Activated T-helper 1 cell treated with Interleukin-2 at 50 U/mL for 16 hours (primary cell): Measurements from ENCODE around the gene ZNF865.

ENCODE experiments used
- DNase-seq: peaks from one replicate; pipeline ENCODE4 v3.0.0-alpha.2; 2020; ENCODE audit warnings: low read depth

The ZNF865 gene

DNA sequence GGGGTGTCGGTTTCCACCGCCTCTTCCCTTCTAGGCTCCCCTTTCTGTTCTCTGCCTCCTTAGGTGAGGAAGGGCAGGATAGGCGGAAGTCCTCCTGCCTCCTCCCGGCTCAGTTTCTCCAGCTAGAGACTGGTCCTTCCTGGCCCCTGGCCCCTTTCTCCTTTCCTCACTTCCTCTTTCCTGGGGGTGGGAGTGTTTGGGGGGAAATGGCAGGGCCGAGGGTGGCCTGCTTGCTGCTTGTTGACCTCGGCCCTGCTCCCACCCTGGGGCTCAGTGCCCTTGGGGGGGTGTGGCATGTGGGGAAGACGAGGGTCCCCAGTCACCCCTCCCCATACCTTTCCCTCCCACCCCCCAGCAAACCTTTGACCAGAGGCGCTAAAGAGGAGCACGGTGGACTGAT, 54.4 kb downstream of the ZNF865 start:
- DNase-seq: no peak

DNA sequence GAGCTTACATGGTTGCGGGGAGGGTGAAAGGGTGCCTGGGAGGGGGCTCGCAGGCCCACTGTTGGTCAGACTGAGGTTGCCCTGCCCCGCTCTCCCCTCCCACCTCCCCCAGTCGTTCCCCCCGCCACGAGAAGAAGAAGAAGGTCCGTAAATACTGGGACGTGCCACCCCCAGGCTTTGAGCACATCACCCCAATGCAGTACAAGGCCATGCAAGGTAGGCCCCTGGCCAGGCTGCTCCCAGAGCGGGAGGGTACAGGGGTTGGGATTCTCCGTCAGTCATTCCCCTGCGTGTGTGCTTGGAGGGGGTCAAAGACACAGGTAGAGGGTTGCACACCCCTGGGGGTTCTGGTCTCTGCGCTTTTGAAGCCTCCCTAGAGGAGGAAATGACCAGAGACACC, 55.0 kb downstream of the ZNF865 start:
- no peak for DNase-seq

DNA sequence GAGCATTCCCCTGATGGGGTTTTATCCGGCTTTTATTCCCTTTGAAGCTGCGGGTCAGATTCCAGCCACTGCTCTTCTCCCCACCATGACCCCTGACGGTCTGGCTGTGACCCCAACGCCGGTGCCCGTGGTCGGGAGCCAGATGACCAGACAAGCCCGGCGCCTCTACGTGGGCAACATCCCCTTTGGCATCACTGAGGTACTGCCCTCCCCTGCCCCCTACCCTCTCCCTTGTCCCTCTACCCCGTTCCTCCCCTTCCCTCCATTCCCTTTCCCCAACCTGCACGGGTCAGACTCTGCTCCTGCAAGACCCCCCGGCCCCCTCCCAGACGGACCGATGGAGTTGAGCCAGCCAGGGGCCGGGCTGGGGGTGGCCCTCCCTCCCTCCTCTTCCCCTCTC, 55.5 kb downstream of the ZNF865 start:
- no peak for DNase-seq

DNA sequence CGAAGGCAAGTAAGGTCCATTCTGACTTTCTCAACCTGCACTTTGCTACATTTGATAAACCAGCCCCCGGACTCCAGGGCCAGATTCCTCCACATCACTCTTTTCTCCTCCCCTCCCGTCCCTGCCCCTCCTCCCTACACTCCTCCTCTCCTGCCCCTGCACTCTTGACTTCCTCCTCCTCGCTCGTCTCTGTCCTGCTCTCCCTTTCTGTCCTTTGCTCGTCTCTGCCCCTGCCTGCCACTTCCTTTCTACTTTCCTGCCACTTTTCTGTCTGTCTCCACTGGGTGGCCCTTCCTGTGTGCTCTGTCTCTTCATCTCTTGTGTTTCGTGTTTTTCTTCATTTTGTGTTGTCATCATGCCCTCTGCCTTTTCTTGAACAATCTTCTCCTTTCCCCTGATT, 56.4 kb downstream of the ZNF865 start:
- no peak for DNase-seq

DNA sequence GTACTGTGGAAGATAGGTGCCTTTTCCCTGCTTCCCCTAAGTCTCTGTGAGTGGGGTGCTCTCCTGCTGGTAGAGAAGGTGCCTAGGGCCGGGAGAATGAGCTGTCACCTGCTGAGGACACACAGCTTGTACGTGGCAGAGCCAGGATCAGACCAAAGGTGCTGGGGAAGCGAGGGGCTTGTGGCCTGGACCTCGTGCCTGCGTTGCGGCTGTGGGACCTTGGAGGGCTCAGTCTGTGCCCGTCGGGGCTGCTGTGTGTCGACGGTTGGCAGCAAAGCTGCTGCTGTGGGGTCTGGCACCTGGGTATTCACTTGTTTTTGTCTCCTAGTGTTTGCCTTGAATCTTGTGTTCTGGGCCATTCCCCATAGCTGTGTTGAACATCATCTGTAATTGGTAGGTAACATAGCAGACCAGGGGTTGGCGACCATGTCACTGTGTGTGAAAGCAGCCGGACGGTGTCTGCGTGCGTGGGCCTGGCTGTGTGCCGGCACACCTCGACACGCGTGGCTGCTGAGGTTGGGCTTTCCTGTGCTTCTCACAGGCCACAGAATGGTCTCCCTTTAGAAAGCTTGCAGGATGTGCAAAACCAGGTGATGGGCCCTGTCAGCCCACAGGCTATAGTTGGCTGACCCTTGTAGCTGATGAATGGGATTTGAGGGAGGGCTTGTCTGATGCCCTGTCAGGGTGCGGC, 58.5 kb downstream of the ZNF865 start:
- no peak for DNase-seq

DNA sequence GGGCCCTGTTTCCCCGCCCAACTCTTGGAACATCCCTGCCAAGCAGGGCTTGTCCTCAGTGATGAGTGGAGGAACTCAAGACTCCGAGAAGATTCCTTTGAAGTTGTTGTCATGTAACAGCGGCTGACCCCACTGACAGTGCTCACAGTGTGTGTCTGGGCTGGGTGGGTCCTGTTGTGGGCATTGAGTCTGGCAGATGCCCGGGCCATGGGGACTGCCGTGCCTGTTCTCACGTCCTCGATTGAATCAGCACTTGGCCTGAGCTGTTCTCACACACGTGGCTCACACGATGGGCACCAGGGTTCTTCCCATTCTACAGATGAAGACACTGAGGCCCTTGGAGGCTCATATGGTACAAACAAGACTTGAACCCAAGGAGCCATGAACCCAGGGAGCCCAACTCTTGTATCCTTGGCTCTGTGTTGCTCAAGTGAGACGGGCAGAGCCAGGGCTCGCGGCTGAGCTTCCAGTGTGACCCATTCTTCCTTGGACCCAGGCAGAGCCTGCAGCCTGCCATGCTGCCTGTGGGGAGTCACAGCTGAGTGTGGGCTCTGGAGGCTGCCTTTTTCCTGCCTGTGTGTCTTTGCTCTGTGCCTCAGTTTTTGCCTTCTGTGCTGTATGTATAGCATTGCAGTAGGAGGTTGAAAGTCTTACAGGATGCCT, 61.0 kb downstream of the ZNF865 start:
- no peak for DNase-seq
